Measurements from ENCODE around the gene NKX2-1.
"Not testable (repeated sequence)": the region's sequence is repeated elsewhere in the genome, so short reads cannot be mapped to it uniquely, and the experiment has no call there.

The NKX2-1 gene

DNA sequence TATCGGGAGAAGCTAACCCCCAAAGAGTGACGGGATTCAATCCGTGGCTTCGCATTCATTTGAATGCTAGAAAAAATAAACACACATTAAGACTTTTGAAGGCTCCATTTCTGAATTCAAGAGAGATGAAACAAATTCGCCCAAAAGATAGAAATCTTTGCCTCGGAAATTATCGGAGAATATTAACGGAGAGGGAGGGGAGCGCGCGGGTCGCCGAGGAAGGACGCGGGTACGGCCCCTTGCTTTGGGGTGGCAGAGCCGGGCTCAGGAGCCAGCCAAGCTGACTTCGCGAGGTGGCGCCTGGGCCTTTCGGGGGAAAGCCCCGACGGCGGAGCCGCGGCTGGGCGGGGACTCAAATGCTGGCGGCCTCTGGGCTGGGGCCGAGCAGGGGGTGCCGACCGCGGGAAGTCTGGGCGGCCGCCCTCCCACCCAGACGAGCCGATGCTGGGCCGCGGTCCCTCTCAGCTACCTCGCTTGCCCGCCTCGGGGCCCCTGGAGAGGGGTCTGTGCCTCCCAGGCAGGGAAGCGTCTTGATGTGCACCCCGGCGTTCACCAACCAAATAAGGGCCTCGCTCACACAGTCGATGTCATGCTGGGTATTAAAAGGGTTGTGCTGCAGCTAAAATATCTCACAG, 14.7 kb downstream of the NKX2-1 start:
- DNase-seq (ENCODE audit: low spot score), result no peak

DNA sequence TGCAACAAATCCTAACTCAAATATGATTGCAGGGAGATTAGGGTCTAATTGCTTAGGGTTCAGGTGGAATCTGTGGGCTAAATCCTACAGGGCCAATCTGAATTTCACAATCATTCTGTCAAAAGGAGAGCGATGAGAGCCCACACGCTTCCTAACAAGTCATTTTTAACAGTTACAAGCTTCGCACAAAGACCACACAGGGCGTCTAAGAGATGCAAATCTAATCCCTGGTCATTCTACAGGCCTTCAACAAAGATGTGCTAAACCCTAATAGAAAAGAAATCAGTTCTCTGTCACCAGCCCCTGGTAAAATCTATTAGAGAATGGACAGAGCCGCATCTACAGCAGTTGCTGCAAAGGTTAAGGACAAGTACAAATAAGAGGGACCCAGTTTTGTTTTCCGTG, 15.3 kb downstream of the NKX2-1 start:
- no peak for DNase-seq (ENCODE audit: low spot score)

DNA sequence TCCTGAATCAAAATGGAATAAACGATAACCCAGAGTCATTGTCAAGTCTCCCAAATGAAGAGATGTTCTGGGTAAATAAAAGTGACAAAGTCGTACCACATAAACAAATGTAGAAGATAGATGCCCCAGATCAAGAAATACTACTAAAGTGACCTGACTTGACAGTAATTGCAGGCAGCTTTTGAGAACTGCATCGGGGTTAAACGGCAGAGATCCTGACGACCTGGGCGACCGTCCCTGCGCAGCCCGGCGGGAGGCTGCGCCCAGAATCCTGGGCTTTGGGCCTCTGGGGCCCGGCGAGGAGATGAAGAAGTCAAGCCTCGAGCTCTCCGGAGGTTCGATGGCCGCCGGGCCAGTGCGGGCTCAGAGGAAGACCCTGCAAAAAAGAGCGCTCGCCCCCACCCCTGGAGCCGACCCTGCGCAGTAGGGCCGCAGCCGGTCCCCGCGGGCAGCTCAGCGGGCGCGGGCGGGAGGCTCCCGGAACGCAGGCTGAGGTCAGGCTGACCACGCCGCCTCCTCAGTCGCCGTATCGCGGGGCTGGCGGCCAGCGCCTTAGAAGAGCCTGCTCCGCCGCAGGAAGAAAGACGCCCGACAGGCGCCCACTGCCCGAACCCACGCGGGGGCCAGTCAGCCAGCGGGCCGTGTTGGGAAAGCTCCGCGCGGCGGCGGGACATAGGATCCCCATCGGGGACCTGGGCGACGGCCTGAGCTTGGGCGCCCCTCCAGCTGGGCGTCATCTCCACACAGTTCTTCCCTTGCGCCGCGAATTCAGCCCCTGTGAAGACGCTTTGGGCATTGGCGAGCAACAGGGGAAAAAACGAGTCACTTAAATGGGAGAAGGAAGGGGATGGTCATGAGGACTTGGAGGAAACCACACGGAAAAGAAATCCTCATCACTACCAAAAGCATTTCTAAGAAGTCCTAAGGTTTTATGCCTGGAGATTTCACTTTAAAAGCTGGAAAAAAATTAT, 16.0 kb downstream of the NKX2-1 start:
- no peak for DNase-seq (ENCODE audit: low spot score)

DNA sequence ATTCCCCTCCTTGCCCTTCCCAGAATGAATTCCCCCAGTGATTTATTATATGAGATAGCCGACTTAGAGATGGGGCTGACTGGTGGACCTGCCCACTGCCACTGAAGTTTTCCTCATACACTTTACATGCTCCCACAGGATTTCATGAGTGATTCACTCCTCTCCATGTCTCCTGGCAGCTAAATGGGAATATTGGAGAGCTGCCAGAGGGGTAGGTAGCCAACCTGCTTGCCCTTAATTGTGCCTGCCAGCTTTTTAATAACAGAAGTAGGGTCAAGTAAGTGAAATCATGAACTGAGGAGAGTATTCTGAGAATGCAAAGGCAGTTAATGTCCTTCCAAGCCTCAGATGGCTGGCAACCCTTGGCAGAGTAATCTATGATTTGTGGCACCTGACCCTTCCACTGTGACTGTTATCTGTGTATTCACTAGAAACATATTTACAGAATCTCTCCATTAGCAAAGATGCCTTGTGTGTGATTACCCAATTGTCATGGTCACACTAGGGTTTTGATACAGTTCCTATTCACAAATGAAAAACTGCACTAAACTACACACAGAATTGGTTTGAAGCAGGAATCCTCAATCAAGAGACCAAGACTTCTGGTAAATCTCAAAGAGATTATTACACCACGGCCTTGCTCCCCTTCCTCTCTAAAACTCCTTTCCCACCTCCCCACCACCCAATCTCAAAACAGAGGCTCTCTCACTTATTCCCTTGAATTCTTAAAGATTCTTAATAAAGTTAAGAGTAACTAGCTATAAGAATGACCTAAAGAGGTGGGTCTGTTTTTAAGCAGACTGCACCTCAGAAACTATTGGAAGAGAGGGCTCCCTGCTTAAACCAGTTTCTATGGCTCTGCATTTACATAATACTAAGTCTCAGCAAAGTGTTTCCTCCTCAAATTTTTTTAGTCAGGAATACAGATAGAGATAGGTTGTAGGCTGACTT, 17.2 kb downstream of the NKX2-1 start:
- DNase-seq (ENCODE audit: low spot score), result no peak

DNA sequence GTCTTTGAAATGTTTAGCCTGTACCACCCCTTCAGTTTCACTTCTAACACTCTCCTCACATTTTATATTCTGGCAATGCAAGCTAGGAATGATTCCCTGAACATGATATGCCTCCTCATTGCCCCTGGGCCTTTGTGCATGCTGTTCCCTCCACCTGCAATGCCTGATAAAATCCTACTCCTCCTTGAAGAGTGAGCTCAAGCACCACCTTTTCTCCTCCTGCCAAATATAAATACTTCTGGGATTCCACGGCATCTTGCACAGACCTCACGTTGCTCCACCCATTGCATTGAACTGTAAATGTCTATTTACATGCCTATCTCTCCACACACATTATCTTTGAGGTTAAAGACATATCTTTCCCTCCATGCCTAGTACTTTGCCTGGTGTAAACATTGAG, 21.1 kb downstream of the NKX2-1 start:
- no peak for DNase-seq (ENCODE audit: low spot score)

DNA sequence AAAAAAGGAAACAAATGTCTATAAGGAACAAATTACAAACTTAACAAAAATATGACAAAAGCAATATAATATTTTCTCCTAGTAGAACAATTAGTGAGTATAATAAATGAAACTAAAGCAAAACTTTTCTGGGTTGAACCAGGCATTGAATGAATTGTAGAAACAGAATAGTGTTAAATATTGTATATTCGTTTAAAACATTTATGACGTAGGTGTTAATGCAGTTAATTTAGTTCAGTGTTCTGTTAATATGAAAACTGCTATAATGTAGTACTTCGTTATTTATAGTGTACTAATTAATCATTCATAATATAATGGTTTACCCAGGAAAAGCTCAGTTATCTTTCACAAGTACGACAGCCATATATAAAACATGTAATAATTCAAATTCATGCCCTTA, 23.7 kb downstream of the NKX2-1 start:
- DNase-seq (ENCODE audit: low spot score), result no peak

DNA sequence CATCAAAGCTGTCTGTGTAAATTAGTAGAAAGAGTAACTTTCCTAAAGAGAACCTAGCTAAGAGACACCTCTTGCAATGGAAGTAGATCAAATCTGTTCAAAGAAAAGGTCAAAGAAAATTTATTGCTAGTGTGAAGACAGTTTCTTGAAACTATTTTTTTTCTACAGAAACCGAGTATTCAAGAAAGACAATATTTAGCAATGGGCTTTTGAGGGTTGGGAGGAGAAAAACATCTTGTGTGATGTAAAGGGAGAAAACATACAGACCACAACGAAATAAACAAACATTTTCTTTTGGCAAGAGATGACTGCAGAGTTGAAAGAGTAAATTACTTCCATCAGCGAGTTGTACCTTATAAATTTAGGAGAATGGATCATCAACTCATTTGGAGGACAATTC, 24.4 kb downstream of the NKX2-1 start:
- no peak for DNase-seq (ENCODE audit: low spot score)

DNA sequence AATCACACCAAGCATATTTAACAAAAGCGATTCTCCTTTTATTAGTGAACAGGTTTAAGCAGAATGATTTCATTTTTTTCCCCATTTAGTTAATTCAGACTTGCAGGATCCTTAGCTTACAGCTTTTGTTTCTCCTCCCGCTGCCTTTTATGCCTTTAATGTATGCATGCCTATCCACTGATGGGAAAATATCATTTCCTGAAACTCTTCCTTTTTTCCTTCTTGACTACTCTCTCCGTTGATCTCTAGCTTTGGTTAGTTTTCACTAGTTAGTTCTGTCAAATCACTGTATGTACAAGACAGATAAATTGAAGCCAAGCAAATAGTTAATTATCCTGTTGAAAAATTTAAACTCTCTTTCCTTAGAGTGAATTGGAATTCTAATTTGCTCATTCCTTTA, 26.3 kb downstream of the NKX2-1 start:
- no peak for DNase-seq (ENCODE audit: low spot score)

DNA sequence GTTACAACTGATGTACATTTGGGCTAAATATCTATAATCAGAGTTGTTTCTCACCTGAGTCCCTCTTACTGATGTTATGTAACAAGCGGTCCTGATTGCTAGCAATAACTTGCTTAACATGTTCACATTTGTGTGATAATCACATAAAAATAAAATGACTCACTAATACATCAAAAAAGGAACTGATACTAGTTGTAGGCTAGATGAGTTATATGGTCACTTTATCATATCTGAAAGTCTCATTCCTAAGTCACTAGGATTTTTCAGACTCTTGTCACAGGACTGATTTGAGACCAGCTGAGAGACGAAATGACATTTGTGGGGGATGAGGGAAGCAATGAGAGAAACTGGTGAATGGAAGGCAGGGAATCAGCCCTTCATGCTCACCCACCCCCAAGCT, 34.3 kb downstream of the NKX2-1 start:
- no peak for DNase-seq (ENCODE audit: low spot score)

DNA sequence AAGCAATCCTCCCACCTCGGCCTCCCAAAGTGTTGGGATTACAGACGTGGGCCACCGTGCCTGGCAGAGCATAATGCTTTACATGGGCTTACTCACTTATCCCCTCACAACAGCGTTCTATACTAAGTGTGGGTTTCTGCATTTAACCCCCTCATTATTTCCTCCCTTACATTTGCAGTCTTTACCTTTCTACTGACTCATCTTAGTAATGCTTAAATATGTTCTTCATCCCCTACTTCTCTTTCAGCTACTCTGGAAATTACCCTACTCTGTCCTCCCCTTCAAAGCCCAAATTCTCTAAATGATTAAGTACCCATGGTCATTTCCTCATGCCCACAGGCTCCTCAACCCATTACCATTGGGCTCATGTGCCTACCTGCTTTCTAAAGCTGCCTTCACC, 40.7 kb downstream of the NKX2-1 start:
- no peak for DNase-seq (ENCODE audit: low spot score)

DNA sequence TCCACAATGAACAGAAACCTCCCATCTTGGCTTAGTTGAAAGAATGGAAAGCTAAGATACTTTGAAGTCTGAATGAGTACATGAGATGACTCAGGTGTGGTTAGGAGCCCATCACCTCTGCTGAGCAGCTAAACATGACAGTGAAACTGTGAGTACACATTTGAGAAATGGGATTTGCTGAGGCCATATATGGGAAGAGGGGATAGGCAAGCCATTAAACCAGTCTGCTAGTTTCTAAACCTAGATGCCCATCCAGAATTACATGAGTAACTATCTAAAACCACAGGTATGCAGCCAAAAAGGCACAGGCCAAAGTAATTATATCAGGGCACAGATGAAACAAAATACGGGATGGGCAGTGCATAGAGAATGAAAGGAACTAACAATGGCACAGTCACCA, 41.2 kb downstream of the NKX2-1 start:
- no peak for DNase-seq (ENCODE audit: low spot score)

DNA sequence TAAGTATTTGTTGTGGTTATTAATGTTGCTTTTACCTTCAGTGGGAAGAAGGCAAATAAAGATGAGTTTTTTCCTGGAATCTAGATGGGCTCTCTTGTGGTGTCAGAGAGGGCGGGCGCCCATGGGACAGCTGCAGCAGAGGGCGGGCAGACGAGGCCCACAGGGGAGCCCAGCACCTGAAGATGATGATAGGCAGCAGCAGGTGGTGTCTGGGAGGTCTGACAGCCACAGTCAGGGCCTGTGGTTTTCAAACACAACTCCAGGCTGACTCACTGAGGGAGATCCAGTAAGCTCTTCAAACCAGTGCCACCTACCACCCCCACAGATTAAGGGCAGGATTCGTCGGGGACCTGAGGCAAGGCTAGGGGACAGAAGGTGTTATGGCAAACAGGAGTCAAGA, 42.8 kb downstream of the NKX2-1 start:
- DNase-seq (ENCODE audit: low spot score), result no peak

DNA sequence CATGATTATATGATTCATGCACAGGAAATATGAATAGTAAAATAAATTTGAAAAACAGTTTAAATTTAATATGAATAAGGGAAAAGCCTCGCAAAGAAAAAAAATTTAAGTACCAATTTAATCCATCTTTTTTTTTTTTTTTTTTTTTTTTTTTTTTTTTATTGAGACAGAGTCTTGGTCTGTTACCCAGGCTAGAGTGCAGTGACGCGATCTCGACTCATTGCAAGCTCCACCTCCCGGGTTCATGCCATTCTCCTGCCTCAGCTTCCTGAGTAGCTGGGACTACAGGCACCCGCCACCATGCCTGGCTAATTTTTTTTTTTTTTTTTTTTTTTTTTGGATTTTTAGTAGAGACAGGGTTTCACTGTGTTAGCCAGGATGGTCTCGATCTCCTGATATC, 44.0 kb downstream of the NKX2-1 start:
- DNase-seq (ENCODE audit: low spot score), result not testable (repeated sequence)

DNA sequence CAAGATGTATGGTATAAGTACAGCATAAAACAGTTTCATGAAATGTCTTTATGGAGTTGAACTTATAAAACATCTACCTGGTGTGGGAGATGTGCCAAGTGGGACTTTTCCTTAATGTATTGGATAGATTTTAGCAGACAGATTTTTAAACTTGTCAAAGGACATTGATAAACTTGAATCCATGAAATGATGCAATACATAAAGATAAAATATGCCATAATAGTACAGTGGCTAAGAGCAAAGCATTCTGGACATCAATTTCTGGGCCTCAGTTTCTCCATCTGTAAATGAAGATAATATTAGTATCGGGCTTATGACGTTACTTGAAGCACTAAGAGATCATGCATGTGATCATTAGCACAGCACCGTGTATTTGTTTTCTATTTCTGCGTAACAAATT, 45.4 kb downstream of the NKX2-1 start:
- no peak for DNase-seq (ENCODE audit: low spot score)

DNA sequence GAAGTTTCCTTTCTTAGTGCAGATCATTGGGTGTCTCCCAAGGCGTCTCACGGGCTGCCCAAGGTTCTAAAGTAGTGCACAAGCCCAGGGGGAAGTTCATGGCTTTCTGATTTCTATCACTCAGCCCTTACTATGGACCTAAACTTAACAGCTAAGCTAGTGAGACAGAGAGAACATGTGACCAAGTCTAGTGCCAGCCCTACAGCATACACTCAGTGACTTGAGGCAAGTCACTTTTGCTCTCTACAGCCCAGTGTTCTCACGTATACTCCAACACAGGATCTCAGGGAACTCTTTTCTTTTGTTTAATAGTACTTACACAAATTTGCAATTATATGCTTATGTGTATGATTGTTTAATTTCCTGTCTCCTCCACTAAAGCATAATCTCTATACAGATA, 48.6 kb downstream of the NKX2-1 start:
- DNase-seq (ENCODE audit: low spot score), result no peak

DNA sequence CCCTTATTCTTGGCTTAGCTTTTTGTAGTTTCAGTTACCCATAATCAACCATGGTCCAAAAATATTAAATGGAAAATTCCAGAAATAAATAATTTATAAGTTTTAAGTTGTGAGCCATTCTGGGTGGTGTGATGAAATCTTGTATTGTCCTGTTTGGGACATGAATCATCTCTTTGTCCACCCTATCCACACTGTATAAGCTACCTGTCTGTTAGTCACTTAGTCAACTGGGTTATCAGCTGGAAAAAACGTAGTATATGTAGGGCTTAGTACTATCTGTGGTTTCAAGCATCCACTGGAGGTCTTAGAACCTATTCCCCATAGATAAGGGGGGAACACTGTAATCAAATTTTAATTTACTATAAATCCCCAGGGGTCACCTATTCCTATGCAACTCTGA, 52.7 kb downstream of the NKX2-1 start:
- no peak for DNase-seq (ENCODE audit: low spot score)
